ENCODE results near the gene NXPH2. TPM values are rescaled to one million over a fixed set of nuclear protein-coding genes. Genes with fewer than 3 reads are reported as not detected.

NXPH2 gene
- total RNA-seq, 1 donor from 2014 or later = not detected

DNA sequence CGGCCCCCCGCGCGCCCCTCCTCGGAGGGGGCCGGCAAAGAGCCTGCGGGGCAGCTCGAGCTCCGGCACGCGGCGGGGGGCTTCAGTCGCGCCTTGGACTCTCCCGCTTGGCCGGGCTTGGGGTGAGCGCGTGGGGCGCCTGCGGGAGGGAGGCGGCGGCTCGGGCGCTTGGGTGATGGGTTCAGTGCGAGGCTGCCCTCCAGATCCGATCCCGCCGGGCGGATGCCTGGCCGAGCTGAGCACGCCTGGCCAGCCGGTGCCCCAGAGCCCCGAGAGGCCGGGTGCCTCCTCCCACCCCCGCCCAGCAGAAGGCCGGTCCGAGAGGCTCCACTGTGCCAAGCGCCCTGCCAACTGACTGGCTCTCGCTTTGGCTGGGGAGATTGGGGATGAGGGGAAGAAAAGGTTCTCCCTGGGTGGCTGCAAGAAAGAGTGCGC is 273 bp upstream of the NXPH2 start:
- intact Hi-C loops (cut with micrococcal nuclease) = no loop called here
- DNase-seq (ENCODE audit: low spot score) = no peak
- peaks cover 45% of the 10 kb centered on the region for H3K27me3 Mint-ChIP-seq (ENCODE audit: low read depth)
- H3K27ac Mint-ChIP-seq = no peak overlapping the region
- H3K4me3 Mint-ChIP-seq (ENCODE audit: low read depth) = no peak overlapping the region
- H3K36me3 Mint-ChIP-seq (ENCODE audit: low read depth) = no peaks in the 10 kb centered on the region
- no peaks in the 10 kb centered on the region for H3K4me1 Mint-ChIP-seq (ENCODE audit: low read depth)
- H3K9me3 Mint-ChIP-seq = no peaks in the 10 kb centered on the region

GRCh38 chr2:138779406-138779780 is 797 bp downstream of the NXPH2 start:
- DNase-seq (ENCODE audit: low spot score) = no peak
- H3K27me3 Mint-ChIP-seq (ENCODE audit: low read depth) = peaks cover 42% of the 10 kb centered on the region
- H3K36me3 Mint-ChIP-seq (ENCODE audit: low read depth) = no peaks in the 10 kb centered on the region
- intact Hi-C loops (cut with micrococcal nuclease) = no loop called here
- H3K4me1 Mint-ChIP-seq (ENCODE audit: low read depth) = no peaks in the 10 kb centered on the region
- H3K4me3 Mint-ChIP-seq (ENCODE audit: low read depth) = no peak overlapping the region
- no peak overlapping the region for H3K27ac Mint-ChIP-seq
- no peaks in the 10 kb centered on the region for H3K9me3 Mint-ChIP-seq

DNA sequence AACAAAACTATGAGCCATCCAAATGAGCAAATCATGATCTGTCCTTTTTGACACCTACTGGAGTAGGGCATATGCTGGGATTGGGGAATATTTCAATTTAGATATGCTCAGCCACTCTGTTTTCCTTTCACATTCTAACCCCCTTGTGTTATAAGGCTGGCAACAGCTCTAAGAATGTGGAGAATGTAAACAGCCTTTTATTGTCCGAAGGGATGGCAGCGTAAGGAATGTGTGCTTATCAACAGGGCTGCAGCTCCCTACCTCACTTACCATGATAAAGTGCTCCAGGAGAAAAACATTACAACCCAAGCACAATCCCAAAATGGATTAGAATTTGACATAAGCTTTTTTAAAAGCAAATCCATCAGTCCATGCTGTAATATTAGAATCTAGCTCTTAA is 2.2 kb downstream of the NXPH2 start:
- Mint-ChIP-seq H3K36me3 (ENCODE audit: low read depth) (no peaks in the 10 kb centered on the region), H3K27ac (no peak overlapping the region), H3K4me3 (ENCODE audit: low read depth) (no peak overlapping the region), H3K9me3 (no peaks in the 10 kb centered on the region), H3K4me1 (ENCODE audit: low read depth) (no peaks in the 10 kb centered on the region), H3K27me3 (ENCODE audit: low read depth) (peaks cover 39% of the 10 kb centered on the region)
- intact Hi-C loops (cut with micrococcal nuclease) = no loop called here
- no peak for DNase-seq (ENCODE audit: low spot score)

DNA sequence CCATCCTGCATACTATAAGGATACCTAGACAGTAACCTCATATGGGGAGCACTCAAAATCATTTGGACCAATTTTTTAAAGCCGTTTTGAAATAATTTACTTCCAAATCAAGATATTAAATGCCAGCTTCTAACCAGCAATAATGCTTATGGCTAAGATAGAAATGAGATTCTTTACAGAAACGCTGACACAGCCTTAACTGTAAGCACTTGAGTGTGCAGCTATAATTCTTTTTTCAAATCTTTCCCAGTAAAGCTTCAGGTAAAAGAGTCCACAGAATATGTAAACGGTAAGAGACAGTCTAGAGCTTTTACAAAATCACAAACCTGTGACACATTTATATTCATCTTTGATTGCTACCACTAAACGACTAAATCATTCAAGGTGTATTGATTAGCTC is 4.5 kb downstream of the NXPH2 start:
- no peak for DNase-seq (ENCODE audit: low spot score)
- Mint-ChIP-seq H3K4me1 (ENCODE audit: low read depth) (no peaks in the 10 kb centered on the region), H3K27ac (no peak overlapping the region), H3K4me3 (ENCODE audit: low read depth) (no peak overlapping the region), H3K36me3 (ENCODE audit: low read depth) (no peaks in the 10 kb centered on the region), H3K27me3 (ENCODE audit: low read depth) (peaks cover 23% of the 10 kb centered on the region), H3K9me3 (no peaks in the 10 kb centered on the region)
- intact Hi-C loops (cut with micrococcal nuclease) = no loop called here

- intact Hi-C loops (cut with micrococcal nuclease) = no loop called here
- Mint-ChIP-seq H3K9me3 (no peaks in the 10 kb centered on the region), H3K36me3 (ENCODE audit: low read depth) (no peaks in the 10 kb centered on the region), H3K4me1 (ENCODE audit: low read depth) (no peaks in the 10 kb centered on the region), H3K4me3 (ENCODE audit: low read depth) (no peak overlapping the region), H3K27me3 (ENCODE audit: low read depth) (peaks cover 2% of the 10 kb centered on the region), H3K27ac (no peak overlapping the region)
- no peak for DNase-seq (ENCODE audit: low spot score)
Observed at GRCh38 chr2:138771534-138771933, 8.7 kb downstream of the NXPH2 start.

- H3K36me3 Mint-ChIP-seq (ENCODE audit: low read depth) = no peaks in the 10 kb centered on the region
- peaks cover 2% of the 10 kb centered on the region for H3K27me3 Mint-ChIP-seq (ENCODE audit: low read depth)
- no peak overlapping the region for H3K4me3 Mint-ChIP-seq (ENCODE audit: low read depth)
- no peak for DNase-seq (ENCODE audit: low spot score)
- intact Hi-C loops (cut with micrococcal nuclease) = no loop called here
- no peaks in the 10 kb centered on the region for H3K4me1 Mint-ChIP-seq (ENCODE audit: low read depth)
- no peaks in the 10 kb centered on the region for H3K9me3 Mint-ChIP-seq
- no peak overlapping the region for H3K27ac Mint-ChIP-seq
Observed at GRCh38 chr2:138767101-138767500, 13.1 kb downstream of the NXPH2 start.

DNA sequence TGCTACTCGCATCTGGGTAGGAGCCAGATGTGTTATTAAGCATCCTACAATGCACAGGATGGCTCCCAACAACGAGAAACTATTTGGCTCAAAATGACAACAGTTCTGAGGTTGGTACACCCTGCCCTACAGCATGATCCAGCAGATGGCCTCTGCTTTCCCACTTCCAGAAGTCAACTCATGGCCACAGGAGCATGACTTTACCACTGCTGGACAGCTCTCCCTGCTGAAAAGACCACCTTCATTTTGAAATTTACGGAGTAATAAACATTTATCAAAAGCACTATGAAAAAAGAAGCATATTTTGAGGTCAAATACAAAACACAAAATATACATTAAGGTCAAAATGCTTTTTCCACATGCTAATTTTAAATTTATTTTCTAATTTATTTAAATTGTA is 13.7 kb downstream of the NXPH2 start:
- intact Hi-C loops (cut with micrococcal nuclease) = no loop called here
- no peak overlapping the region for H3K4me3 Mint-ChIP-seq (ENCODE audit: low read depth)
- no peaks in the 10 kb centered on the region for H3K9me3 Mint-ChIP-seq
- H3K27ac Mint-ChIP-seq = no peak overlapping the region
- no peaks in the 10 kb centered on the region for H3K36me3 Mint-ChIP-seq (ENCODE audit: low read depth)
- DNase-seq (ENCODE audit: low spot score) = no peak
- H3K4me1 Mint-ChIP-seq (ENCODE audit: low read depth) = no peaks in the 10 kb centered on the region
- peaks cover 2% of the 10 kb centered on the region for H3K27me3 Mint-ChIP-seq (ENCODE audit: low read depth)

DNA sequence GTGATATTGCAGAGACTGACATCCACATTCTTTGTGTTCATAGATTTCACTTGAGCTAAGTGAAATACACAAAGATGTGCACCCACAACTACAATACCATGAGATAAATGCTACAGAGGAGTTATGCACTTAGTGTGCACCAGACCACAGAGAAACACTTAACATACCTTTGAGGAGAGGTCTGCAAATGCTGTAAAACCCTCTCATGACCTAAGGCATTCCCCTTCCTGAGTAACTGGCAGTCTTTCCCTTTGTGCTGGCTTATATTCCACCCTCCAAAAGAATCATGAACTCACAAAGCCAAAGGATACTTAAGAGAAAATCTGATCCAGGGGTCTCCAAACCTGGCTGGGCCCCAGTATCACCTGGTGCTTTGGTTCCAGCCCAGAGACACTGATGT is 16.2 kb downstream of the NXPH2 start:
- no peaks in the 10 kb centered on the region for H3K4me1 Mint-ChIP-seq (ENCODE audit: low read depth)
- H3K36me3 Mint-ChIP-seq (ENCODE audit: low read depth) = no peaks in the 10 kb centered on the region
- no peaks in the 10 kb centered on the region for H3K27me3 Mint-ChIP-seq (ENCODE audit: low read depth)

DNA sequence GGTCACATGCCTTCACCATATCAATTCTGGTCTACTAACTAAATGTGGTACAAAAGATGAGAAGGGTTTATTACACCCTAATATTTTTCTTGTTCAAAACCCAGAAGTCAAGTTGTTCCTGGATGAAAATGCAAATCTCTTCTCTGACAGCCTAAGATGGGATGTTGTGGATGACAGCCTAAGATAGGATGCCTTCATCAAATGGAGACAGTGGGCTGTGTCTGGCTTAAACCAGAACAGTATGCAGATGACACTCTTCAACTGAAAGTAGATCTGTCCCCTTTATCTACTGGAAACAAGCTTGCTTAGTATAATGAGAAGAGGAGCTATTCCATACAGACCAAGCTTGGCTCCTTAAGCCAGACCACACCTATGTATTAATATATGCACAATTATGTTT is 17.7 kb downstream of the NXPH2 start:
- no peak overlapping the region for H3K27ac Mint-ChIP-seq
- H3K9me3 Mint-ChIP-seq = no peaks in the 10 kb centered on the region
- no peaks in the 10 kb centered on the region for H3K36me3 Mint-ChIP-seq (ENCODE audit: low read depth)
- H3K27me3 Mint-ChIP-seq (ENCODE audit: low read depth) = no peaks in the 10 kb centered on the region
- no peak for DNase-seq (ENCODE audit: low spot score)
- no peaks in the 10 kb centered on the region for H3K4me1 Mint-ChIP-seq (ENCODE audit: low read depth)
- intact Hi-C loops (cut with micrococcal nuclease) = no loop called here
- no peak overlapping the region for H3K4me3 Mint-ChIP-seq (ENCODE audit: low read depth)

More for the DNA sequence above, 16.2 kb downstream of the NXPH2 start:
- DNase-seq (ENCODE audit: low spot score) = no peak
- no peak overlapping the region for H3K27ac Mint-ChIP-seq
- intact Hi-C loops (cut with micrococcal nuclease) = no loop called here
- H3K9me3 Mint-ChIP-seq = no peaks in the 10 kb centered on the region
- no peak overlapping the region for H3K4me3 Mint-ChIP-seq (ENCODE audit: low read depth)

DNA sequence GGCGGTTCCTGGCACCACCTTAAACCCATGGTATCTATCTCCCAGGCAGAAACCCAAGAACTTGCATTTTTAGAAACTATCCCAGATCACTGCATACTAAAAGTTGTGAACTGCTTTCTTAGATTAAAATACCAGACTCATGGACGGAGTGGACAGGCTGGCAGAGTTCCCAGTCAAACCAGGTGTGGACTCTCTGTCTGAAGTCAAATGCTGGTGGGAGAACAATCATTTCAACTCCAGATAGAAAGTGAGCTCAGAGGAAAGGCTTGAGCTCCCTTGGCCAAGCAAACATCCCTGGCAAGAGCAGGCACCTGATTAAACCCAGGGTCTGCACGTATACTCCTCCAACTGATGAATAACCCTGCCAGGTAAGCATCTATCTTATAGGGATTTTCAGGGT is 19.5 kb downstream of the NXPH2 start:
- H3K36me3 Mint-ChIP-seq (ENCODE audit: low read depth) = no peaks in the 10 kb centered on the region
- no peaks in the 10 kb centered on the region for H3K9me3 Mint-ChIP-seq
- no peaks in the 10 kb centered on the region for H3K27me3 Mint-ChIP-seq (ENCODE audit: low read depth)
- intact Hi-C loops (cut with micrococcal nuclease) = no loop called here
- no peak overlapping the region for H3K27ac Mint-ChIP-seq
- no peak overlapping the region for H3K4me3 Mint-ChIP-seq (ENCODE audit: low read depth)
- no peak for DNase-seq (ENCODE audit: low spot score)
- H3K4me1 Mint-ChIP-seq (ENCODE audit: low read depth) = no peaks in the 10 kb centered on the region

DNA sequence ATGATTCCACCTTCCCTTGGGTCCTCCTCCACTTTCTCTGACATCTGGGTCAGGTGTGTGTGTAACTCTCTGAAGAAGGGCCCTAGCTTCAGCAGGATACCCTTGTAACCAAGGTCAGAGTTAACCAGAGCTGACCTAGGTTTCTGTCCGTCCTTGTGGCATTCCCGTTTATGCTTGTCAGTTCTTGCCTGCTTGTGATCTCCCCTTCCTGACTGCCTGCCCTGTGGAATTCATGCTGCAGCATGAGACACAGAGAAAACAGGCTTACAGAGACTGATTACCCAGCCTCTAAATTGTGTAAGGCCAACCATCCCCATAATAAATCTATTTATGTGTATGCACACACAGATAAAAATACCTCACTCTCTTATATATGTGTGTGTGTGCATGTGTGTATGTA is 22.8 kb downstream of the NXPH2 start:
- intact Hi-C loops (cut with micrococcal nuclease) = no loop called here
- Mint-ChIP-seq H3K27ac (no peak overlapping the region), H3K9me3 (no peaks in the 10 kb centered on the region), H3K4me1 (ENCODE audit: low read depth) (no peaks in the 10 kb centered on the region), H3K4me3 (ENCODE audit: low read depth) (no peak overlapping the region), H3K36me3 (ENCODE audit: low read depth) (no peaks in the 10 kb centered on the region), H3K27me3 (ENCODE audit: low read depth) (no peaks in the 10 kb centered on the region)
- no peak for DNase-seq (ENCODE audit: low spot score)

- H3K4me1 Mint-ChIP-seq (ENCODE audit: low read depth) = no peaks in the 10 kb centered on the region
- H3K36me3 Mint-ChIP-seq (ENCODE audit: low read depth) = no peaks in the 10 kb centered on the region
- DNase-seq (ENCODE audit: low spot score) = no peak
- intact Hi-C loops (cut with micrococcal nuclease) = no loop called here
- no peak overlapping the region for H3K27ac Mint-ChIP-seq
- no peak overlapping the region for H3K4me3 Mint-ChIP-seq (ENCODE audit: low read depth)
- H3K9me3 Mint-ChIP-seq = no peaks in the 10 kb centered on the region
- H3K27me3 Mint-ChIP-seq (ENCODE audit: low read depth) = no peaks in the 10 kb centered on the region
Observed at GRCh38 chr2:138752197-138752956, 27.8 kb downstream of the NXPH2 start.

DNA sequence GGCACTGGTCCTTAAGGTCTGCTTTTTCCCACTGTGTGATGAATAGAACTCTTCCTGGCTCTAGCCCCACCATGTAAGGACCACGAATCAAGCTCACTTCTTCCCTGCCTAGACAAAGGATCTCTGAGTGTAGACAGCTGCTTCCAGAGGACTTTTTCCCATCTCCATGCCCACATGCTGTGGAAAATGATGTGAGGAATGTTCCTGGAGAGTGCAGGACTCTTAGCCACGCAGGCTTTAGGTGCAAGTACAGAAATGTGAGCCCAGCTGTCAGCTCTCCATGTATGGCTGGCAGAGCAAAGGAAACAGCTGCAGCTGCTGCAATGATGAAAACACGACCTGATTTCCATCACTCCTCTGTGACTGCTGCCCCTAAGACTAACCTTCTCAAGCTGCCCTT is 35.5 kb downstream of the NXPH2 start:
- intact Hi-C loops (cut with micrococcal nuclease) = no loop called here
- Mint-ChIP-seq H3K27ac (no peak overlapping the region), H3K9me3 (no peaks in the 10 kb centered on the region), H3K4me1 (ENCODE audit: low read depth) (no peaks in the 10 kb centered on the region), H3K36me3 (ENCODE audit: low read depth) (no peaks in the 10 kb centered on the region), H3K4me3 (ENCODE audit: low read depth) (no peak overlapping the region), H3K27me3 (ENCODE audit: low read depth) (no peaks in the 10 kb centered on the region)
- no peak for DNase-seq (ENCODE audit: low spot score)
